ENCODE measurements around the gene CLCF1.

- TF ChIP-seq CTCF (optimal IDR thresholded peaks at IDR 0.05 in 1 of 3, IDR thresholded peaks at IDR 0.05 in 1 of 3, conservative IDR thresholded peaks at IDR 0.05 in 1 of 3; ENCODE audit: extremely low read depth in 1 of 3, insufficient read depth in 2 of 3, low read length in 3 of 3): no peak
- TF ChIP-seq EZH2 (IDR thresholded peaks at IDR 0.05; ENCODE audit: low read length): no peak
Observed at GRCh38 chr11:67357831-67358670, 15.3 kb downstream of the CLCF1 start.

Data from keratinocyte (primary cell).